ENCODE data around the gene ACOT11.
A peak's percentile ranks its signal among the peaks of the same experiment; 100 is the strongest.
"Not testable (repeated sequence)": the region's sequence is repeated elsewhere in the genome, so short reads cannot be mapped to it uniquely, and the experiment has no call there.

Gene ACOT11

DNA sequence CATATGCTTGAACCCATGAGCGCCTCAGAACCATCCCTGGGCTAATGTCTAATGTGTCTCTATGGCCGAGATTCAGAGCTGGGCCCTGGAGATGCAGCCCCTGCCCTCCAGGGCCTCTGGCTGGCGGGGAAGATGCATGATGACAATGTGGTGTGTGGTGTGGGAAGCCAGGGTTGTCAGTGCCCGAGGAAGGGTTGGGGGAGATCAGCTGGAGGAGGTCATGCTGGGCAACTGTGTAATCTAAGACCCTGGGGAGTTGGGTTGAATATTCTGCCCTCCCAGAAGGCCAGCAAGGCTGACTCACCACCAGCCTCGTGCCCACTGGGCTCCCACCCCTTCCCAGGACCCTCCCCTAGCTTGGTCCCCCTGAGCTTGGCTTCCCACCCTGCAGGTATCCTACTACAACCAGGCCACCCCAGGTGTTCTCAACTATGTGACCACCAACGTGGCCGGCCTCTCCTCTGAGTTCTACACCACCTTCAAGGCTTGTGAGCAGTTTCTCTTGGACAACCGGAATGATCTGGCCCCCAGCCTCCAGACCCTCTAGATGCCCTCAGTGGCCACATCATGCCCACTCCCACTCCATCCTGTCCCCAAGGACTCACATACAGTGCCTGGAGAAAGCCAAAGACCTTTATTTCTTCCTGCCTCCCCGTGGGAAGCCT, 60.7 kb downstream of the ACOT11 start:
- DNase-seq (ENCODE audit: low spot score) = no peak

DNA sequence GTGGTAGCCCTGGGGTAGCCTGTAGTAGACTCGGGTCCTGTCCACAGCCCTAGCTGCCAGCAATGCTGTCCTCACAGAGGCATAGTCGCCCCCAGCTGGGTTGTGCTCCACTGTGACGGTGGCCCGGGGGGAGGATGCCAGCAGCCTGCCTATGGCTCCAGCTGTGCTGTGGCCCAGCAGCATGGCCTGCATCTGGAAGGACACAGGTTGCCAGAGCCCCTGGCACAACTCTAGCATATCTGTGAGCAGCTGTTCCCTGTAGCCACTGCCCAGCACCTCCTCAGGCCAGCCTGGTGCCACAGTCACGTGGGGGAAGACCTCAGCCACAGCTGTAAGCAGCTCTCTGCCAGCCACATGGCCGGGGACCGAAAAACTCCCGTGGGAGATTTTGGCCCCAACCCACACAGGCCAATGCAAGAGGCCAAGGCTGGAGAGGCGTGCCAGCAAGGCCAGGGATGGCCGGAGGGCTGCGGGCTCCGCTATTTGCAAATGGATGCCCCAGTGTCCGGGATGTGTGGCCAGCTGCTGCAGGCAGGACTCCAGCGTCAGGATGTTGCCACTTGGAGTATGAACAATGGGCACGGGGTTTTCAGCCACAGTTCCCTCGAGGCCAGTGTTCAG, 61.4 kb downstream of the ACOT11 start:
- DNase-seq (ENCODE audit: low spot score) = no peak

DNA sequence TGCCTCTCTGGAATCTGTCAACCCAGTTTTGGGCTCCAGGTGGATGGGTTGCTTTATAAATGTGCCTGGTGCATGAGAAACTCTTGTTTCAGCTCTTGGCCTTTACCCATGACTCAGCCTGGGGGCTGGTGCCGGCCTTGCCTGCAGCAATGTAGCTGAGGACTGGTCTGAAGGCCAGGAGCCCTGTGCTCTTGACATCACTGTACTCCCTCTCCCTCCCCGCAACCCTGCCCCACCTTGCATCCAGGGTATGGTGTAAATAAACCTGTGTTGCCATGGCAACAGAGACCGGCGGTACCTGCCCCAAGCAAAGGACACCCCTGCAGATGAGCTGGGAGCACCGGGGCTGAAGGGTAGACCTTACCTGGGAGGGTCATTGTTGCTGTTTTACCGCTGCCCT, 62.0 kb downstream of the ACOT11 start:
- no peak for DNase-seq (ENCODE audit: low spot score)

DNA sequence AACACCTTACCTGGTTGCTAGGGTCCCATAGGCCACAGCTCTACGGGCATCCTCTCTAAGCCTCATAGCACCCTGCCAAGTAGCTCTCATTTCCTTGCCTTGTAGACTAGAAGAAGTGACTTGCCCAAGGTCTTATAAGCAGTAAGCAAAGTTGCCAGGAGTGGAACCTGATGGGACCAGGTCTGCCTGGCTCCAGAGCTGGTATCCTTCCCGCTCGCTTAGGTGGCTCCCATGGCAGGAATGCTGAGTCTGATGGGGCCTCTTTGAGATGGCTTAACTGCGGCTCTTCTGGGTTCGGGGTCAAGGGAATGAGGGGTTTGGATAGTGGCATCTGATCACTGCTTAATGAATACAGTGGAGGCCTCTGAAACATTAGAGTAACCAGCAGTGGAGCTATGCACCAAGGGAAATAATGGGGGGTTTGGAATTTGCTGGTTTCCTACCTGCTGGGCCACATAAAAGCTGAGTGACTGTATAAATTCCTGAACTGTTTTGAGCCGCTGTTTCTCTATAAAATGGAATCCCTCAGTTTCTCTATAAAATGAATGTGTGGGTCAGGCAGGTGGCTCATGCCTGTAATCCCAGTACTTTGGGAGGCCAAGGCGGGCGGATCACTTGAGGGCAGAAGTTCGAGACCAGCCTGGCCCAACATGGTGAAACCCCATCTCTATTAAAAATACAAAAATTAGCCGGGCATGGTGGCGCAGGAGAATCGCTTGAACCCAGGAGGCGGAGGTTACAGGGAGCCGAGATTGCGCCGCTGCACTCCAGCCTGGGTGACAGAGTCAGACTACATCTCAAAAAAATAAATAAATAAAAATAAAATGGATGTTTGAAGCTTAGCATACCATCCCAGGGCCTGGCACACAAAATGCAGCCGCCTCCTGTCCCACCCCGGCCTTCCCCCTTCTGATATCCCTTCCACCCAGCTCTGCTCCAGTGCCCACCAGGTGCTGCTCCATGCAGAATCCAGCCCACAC, 62.9 kb downstream of the ACOT11 start:
- DNase-seq (ENCODE audit: low spot score) = no peak

DNA sequence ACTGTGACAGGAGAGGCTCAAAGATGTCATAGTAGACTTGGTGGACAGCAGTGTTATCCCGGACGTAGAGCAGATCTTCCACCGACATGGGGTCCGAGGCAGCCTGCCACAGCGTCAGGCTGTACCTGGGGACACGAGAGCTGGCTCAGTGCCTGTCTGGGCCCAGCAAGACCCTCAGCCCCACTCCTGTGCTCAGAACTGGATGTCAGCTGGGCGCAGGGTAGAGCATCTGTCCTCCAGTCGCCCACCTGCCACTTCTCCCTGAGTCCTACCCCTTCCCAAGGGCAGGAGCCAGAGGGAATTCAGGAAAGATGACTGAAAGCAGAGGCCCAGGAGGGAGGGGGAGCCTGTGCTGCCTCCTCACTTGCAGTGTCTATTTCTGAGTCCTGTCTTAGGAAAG, 63.6 kb downstream of the ACOT11 start:
- DNase-seq (ENCODE audit: low spot score) = no peak

DNA sequence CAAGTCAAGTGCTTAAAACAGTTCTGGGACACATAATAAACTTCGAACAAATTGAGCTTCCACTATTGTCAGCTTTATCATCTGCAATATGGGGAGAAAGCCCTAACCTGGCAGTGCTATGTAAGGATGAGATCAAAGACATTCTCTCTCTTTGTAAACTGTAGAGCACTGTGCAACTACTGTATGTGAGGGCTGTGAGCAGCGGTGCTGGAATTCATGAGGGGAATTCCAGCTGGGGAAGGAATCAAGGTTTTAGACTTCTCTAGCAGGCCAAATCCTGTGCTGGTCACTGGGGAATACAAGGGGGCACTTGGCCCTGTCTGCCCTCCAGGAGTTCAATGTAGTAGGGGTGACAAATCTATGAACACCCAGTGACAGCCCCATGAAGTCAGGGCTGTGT, 66.0 kb downstream of the ACOT11 start:
- peak; percentile 28 for DNase-seq (ENCODE audit: low spot score)

DNA sequence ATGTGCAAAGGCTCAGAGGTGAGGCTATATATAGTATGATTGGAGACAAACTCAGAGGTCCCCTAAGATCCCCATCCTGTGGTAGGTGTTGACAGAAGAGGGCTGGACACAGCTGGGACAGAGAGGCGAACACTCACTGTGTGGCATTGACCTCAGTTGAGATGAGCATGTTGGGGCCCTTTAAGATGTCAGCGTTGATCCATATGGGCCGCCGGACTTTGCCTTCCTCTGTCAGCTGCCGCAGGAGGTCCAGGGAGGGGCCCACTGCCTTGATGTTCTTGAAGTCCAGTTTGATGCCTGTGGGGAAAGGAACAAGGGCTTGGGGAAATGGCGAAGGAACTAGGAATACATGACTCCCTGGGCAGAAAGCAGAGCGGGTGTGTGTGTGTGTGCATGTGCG, 66.5 kb downstream of the ACOT11 start:
- no peak for DNase-seq (ENCODE audit: low spot score)

DNA sequence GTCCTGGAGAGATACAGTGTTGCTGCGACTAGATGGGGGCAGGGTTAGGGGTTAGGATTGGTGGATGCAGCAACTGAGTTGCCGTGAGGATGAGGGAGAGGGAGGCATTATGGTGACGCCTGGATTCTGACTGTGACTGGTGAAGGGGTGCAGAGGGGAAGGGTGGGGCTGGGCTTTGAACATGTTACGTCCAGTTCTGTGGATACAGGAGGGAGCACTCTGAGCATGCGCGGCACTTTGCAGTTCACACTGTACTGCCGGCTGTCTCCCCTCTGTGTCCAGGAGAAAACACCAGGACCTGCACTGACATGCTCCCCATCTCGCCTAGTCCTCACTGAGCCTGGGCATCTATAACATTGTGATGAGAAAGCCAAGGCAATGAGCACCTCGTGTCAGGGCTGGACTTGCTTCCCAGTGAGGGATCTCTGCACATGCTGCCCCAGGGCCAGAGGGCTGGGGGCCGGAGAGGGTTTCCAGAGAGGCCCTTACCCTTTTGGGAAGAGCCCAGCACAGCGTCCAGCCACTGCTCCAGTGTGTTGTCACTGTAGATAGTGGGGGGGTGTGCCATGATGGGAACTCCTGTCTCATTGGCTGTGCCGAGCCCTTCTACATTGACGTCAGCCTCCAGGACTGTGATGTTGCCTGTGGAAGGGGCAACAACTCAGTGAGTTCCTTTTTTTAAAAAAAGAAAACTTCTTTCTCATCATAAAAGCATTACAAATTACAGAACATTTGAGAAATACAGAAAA, 67.7 kb downstream of the ACOT11 start:
- DNase-seq (ENCODE audit: low spot score) = no peak

DNA sequence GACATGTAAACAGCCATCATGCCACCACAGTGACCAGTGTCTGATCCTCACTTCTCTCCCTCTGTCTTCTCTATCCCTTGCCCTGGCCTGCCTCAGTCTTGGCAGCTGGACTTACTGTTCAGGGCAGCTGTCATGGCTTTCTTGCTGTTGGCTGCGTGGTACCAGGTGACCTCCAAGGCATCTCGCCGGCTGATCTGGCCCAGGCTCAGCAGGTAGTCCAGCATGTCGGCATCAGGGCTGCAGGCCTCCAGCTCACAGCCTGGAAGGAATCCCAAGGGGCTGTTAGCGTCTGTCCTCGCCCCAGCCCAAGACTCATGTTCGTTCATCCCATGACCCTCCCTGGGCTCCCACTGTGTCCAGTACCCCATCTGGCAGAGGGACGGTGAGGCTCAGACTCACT, 71.7 kb downstream of the ACOT11 start:
- DNase-seq (ENCODE audit: low spot score) = no peak

DNA sequence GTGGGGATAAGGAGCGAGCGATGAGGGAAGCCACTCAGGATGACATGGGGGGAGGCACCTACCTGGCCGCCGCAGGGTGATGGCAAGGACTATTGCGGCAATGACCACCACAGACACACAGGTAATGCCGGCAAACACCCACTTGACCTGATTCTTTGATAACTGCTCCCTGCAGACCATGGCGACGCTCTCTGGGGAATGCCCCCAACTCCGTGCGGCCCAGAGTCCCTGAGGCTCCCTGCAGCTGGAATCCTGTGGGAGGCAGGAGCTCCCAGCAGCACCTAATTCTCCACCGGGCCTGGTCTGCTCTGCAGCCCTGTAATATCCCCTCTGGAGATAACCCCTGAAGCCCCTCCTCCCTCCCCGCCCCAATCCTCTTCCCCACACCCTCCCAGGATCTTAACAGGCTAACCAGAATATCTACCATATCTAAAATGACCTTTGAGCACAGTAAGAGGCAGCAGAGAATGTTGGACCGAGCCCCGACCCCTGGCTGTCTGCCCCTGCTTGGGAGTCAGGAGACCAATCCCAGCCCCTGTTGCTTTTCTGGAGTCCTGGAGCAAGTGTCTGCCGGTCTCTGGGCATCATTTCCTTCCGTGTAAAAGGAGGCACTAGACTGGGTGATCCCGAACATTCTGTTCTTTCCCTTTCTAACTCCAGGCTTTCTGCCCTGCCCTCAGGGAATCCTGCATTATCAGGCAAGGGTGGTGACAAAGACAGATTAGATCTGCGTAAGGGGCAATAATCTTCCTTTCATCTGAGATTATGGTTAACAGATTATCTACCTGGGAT, 75.4 kb downstream of the ACOT11 start, which contains the start of gene FAM151A:
Gene FAM151A (minus strand): TSS at position 310 of the 792 bp plus-strand sequence. CDS start 130 bp downstream, at position 180.
- no peak for DNase-seq (ENCODE audit: low spot score)

DNA sequence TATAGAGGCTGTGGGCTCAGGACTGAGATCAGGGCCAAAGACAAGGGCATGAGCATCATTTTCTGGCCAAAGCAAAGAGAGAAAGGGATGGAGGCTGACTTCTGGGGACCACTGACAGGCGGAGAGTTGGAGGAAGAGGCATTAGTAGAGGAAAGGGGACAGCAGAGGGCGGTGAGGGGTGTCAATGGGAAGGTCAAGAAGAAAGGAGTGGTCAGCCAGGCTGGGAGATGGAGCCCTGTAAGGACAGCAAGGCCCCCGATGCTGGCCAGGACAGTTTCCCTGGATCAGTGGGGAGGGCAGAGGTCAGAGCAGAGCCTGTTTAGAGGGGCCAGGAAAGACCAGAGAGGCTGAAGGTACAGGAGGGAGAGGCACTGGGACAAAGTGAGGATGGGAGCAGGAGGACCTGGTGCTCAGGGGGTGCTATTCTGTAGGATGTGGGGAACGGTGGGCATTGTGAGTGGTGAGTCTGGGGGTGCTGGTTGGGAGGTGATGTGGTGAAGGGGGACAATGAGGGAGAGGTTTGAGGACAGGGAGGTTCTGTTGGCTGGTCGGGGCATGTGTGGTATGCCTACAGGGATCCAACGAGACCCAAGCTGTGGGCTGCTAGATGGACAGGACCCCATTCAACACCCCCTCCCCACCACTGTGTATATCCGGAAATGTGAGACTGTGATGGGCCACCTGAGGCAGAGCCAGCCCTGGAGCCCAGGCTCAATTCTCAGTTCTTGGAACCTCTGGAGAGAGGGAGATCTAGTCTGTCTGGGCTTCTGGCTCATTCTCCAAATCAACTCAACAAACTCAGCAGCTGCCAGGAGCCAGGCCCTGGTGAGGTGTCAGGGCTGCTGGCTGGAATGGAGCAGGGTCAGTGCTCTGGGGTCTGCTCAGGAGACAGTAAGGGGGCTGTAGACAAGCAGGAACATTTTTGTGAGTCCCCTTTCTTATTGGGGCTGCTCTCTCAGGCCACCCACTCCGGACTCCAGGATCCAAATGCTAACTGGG, 76.7 kb downstream of the ACOT11 start:
- no peak for DNase-seq (ENCODE audit: low spot score)

DNA sequence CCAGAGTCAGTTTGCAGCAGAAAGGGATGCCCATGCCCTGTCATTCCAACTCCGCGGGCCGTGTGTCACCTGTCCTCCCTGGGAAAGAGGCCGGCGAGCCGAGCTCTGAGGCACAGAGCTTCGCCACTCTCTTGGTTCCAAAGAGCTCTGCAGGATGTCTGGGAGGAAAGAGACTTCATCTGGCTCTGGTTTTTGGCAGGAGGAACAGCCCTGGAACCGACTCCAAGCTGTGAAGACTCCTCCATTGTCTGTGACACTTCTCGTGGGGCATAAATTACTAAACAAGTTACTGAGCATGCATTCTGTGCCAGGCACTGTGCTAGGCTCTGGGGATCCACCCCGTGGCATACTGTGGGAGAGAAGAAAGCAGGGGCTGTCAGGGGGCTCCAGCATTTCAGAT, 79.2 kb downstream of the ACOT11 start:
- no peak for DNase-seq (ENCODE audit: low spot score)

DNA sequence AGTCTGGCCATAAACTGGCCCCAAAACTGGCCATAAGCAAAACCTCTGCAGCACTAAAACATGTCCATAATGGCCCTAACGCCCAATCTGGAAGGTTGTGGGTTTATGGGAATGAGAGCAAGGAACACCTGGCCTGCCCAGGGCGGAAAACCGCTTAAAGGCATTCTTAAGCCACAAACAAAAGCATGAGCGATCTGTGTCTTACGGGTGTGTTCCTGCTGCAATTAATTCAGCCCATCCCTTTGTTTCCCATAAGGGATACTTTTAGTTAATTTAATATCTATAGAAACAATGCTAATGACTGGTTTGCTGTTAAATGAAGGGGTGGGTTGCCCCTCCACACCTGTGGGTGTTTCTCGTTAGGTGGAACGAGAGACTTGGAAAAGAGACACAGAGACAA, 87.8 kb downstream of the ACOT11 start:
- DNase-seq (ENCODE audit: low spot score) = not testable (repeated sequence)

DNA sequence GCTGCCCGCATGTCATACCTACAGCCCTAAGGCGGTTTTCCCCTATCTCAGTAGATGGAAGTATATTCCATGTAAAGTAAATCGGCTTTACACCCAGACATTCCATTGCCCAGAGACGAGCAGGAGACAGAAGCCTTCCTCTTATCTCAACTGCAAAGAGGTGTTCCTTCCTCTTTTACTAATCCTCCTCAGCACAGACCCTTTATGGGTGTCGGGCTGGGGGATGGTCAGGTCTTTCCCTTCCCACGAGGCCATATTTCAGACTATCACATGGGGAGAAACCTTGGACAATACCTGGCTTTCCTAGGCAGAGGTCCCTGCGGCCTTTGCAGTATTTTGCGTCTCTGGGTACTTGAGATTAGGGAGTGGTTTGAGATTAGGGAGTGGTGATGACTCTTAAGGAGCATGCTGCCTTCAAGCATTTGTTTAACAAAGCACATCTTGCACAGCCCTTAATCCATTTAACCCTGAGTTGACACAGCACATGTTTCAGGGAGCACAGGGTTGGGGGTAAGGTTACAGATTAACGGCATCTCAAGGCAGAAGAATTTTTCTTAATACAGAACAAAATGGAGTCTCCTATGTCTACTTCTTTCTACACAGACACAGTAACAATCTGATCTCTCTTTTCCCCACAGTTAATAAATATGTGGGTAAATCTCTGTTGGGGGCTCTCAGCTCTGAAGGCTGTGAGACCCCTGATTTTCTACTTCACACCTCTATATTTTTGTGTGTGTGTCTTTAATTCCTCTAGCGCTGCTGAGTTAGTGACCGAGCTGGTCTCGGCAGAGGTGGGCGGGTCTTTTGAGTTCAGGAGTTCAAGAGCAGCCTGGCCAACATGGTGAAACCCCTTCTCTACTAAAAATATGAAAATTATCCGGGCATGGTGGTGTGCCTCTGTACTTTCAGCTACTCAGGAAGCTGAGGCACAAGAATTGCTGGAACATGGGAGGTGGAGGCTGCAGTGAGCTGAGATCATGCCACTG, 88.7 kb downstream of the ACOT11 start:
- not testable (repeated sequence) for DNase-seq (ENCODE audit: low spot score)

DNA sequence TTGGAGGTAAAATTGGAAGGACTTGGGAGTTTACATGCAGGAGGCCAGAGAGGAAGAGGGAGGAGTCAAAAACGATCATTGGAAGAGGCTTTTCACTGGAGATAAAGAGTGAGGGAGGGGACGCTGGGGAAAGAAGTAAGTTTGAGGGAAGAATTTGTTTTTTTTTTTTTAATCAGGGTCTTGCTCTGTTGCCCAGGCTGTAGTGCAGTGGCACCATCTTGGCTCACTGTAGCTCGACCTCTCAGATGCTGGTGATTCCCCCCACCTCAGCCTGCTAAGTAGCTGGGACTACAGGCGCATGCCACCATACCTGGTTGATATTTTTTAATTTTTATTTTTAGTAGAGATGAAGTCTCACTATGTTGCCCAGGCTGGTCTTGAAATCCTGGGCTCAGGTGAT, 92.3 kb downstream of the ACOT11 start:
- DNase-seq (ENCODE audit: low spot score) = no peak

DNA sequence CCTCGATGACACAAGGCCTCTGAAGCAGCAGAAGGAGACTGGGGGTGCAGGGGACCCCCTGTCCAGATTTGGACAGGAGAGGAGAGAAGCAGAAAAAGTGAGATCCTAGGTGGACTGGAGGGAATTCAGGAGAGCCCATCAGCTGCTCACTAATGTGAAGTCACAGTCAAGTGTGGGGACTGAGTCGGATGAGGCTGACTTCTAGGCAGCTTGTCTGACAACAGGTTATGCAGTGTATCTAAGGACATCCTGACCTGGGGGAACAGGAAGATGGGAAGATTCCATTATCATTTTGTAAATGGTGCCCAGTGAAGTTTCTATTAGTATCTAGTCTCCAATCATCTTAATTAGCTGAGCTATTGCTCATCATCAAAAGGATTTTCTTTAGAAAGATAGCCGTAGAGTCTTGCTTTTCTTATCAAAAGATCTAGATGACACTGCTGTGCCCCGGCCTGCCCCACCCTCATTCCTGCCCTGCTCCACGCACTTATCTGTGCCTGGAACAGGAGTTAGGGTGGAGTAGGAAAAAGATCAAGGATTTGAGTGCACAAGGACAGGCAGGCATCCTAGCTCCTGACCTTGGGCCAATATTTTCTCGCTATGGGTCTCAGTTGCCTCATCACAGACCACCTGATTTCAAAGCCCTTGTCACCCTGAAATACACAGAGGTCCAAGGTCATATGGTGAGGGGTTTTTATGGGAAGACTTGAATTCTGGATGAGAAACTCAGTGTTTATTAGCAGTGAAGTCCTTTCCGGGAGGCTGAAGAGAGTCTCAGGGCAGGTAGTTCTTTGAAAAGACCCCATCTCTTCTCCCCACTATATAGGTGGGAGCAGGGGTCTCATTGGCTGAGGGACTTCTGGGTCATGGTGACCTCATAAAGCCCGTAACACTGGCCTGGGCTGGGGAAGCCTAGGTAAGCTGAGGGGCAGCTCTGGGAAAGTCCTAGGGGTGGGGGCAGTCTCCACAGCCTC, 93.1 kb downstream of the ACOT11 start, which contains the start of gene MROH7:
Gene MROH7 (plus strand): TSS at position 924 of the 974 bp plus-strand sequence. CDS start 11,141 bp downstream, outside the sequence.
- DNase-seq (ENCODE audit: low spot score) = peak; percentile 5

DNA sequence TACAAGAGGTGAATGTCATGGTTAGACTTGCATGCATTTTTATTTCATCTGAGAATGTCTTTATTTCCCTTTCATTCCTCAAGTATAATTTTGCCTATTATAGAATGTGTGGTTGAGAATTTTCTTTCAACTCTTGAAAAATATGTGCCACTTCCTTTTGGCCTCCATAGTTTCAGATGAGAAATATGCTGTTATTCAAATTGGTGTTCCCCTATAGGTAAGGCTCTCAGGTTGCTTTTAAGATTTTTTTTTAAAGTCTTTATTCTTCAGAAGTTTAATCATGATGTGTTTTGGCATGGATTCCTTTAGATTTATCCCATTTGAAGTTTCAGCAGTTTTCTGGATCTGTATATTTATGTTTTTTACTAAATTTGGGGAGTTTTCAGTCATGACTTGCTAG, 95.7 kb downstream of the ACOT11 start:
- peak; percentile 32 for DNase-seq (ENCODE audit: low spot score)
